Mesodermal cell (in vitro differentiated cells): ENCODE data around the gene TCF25.

Source experiments
- H3K27ac ChIP-seq: 2 replicates; pipeline ENCODE4 v1.7.0; 2013; ENCODE audit warnings: mild to moderate bottlenecking, low read depth, low read length, moderate library complexity; ENCODE audit not compliant: severe bottlenecking
- H3K36me3 ChIP-seq: 2 replicates; pipeline ENCODE4 v1.7.1; 2013; ENCODE audit warnings: mild to moderate bottlenecking, low read length, moderate library complexity; ENCODE audit not compliant: control insufficient read depth, insufficient read depth
- H3K4me1 ChIP-seq: one replicate; pipeline ENCODE4 v1.7.1; 2013; ENCODE audit warnings: mild to moderate bottlenecking, low read length; ENCODE audit not compliant: insufficient read depth, control insufficient read depth, poor library complexity, severe bottlenecking
- H3K4me3 ChIP-seq: 2 replicates; pipeline ENCODE4 v1.7.0; 2013; ENCODE audit warnings: low read length, control low read depth, mild to moderate bottlenecking; ENCODE audit not compliant: insufficient read depth, poor library complexity, severe bottlenecking; ENCODE audit errors: extremely low read depth
- H3K9me3 ChIP-seq: 2 replicates; pipeline ENCODE4 v1.7.1; 2013; ENCODE audit warnings: mild to moderate bottlenecking, low read length, moderate library complexity; ENCODE audit not compliant: control insufficient read depth
- whole genome bisulfite sequencing, 2 experiments: methylation state at CpG; one replicate each; pipeline ENCODE4 v1.1.5; 2013; ENCODE audit warnings: missing lambda C conversion rate in 2 of 2; ENCODE audit not compliant: insufficient coverage in 2 of 2; 5-methylcytosine and 5-hydroxymethylcytosine counted together

TCF25 gene

DNA sequence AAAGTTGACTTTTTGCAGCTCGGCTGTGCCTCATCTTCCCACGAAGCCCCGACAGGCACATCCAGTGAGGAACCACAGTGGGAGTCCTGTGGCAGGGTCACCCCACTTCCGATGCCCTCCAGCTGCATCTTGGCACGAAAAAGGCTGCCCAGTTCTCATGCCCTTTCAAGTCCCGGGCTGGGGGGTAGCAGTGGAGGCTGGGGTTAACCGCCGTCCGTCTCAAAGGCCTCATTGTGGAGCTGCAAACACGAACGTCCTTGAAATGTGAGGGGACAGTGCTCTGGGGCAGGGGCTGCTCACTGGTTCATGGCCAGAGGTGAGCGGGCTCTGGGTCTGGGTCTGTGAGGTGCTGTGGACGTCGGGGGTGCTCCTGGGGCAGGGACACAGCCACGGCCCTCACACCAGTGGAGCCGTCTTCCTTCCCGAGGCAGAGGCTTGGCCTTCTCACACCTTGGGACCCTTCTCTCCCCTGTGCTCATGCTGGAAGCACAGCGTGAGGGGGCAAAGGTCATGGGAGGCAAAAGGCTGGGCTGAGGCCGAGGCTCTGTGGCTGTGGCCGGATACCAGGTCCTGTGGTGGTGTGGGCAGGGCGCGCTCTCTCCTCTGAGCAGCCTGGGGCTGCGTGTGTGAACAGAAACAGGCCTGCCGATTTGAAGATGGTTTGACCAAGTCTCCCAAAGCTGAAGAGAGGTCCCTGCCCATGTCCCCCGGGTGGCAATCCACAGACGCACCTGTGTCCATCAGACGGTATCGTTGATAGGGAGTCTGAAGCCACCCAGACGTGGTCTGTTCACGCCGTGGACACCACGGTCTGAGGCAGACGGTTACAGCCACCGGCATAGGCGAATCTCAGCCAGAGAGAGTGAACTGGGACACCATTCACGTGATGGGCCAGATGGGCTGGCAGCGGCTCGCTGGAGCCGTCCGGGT, 42.2 kb downstream of the TCF25 start:
- H3K4me1 ChIP-seq = peaks cover 25% of the 10 kb centered on the region
- peaks cover 26% of the 10 kb centered on the region for H3K36me3 ChIP-seq
- no peak overlapping the region for H3K27ac ChIP-seq
- WGBS, 2 experiments = 94 to 95% methylated on average over 33 to 35 of the region's 40 CpGs
- no peak overlapping the region for H3K4me3 ChIP-seq
- no peaks in the 10 kb centered on the region for H3K9me3 ChIP-seq

DNA sequence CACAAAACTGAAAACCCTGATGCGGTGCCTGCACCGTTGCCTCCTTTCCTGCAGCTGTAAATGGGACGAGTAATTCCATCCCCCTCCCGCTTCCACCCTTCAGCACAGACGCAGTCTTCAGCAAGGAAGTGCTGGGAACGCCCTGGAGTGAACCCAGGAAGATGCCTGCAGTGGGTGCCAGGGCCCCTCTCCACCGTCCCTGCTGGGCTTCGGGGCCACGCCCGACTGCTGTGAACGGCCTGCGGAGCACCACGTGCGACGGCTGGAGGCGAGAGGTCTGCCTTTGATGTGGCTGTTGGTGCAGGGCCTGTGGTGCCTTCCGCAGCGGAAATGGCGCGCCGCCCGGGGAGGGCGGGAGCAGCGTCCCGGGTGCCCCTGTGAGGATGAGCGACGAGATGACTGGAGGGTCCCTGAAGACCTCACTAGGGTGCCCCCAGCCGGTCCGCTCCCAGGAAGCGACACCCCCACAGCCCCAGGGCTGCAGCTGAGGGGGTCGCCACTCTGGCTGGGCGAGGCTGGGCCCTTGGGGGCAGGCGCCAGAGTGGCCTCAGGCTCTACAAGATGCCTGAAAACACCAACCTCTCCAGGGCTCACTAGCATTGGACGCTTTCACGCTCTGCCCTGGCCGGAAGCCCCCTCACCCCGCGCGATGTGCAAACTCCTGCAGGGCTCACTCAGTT, 44.5 kb downstream of the TCF25 start:
- Histone ChIP-seq H3K4me3 (peak overlapping the region; percentile 31), H3K9me3 (no peaks in the 10 kb centered on the region), H3K36me3 (peaks cover 4% of the 10 kb centered on the region), H3K4me1 (peaks cover 27% of the 10 kb centered on the region), H3K27ac (peak overlapping the region; percentile 72)
- WGBS, 2 experiments = 4 to 5% methylated on average over 25 to 27 of the region's 39 CpGs

DNA sequence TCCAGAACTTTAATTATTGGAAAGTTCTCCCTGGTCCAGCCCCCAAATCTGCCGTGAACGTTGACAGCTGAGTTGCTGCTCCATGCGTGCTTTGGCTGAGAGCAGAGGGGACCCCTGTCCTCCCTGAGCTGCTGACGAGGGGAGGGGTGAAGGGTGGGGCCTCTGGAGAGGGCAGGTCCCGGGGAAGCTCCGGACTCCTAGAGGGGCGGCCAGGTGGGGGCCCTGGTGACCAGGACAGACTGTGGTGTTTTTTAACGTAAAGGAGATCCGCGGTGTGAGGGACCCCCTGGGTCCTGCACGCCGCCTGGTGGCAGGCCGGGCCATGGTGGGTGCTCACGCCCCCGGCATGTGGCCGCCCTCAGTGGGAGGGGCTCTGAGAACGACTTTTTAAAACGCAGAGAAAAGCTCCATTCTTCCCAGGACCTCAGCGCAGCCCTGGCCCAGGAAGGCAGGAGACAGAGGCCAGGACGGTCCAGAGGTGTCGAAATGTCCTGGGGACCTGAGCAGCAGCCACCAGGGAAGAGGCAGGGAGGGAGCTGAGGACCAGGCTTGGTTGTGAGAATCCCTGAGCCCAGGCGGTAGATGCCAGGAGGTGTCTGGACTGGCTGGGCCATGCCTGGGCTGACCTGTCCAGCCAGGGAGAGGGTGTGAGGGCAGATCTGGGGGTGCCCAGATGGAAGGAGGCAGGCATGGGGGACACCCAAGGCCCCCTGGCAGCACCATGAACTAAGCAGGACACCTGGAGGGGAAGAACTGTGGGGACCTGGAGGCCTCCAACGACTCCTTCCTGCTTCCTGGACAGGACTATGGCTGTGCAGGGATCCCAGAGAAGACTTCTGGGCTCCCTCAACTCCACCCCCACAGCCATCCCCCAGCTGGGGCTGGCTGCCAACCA, 45.3 kb downstream of the TCF25 start, which contains the start of gene MC1R:
Gene MC1R (plus strand): TSS at position 410 of the 895 bp plus-strand sequence. CDS start 397 bp downstream, at position 807.
- peaks cover 27% of the 10 kb centered on the region for H3K4me1 ChIP-seq
- H3K4me3 ChIP-seq = peak within 1 kb of the TSS; percentile 31
- no peaks in the 10 kb centered on the region for H3K36me3 ChIP-seq
- peak within 1 kb of the TSS; percentile 72 for H3K27ac ChIP-seq
- H3K9me3 ChIP-seq = no peaks in the 10 kb centered on the region
- 16 to 21% methylated on average over 18 to 23 of the region's 23 CpGs for WGBS, 2 experiments

DNA sequence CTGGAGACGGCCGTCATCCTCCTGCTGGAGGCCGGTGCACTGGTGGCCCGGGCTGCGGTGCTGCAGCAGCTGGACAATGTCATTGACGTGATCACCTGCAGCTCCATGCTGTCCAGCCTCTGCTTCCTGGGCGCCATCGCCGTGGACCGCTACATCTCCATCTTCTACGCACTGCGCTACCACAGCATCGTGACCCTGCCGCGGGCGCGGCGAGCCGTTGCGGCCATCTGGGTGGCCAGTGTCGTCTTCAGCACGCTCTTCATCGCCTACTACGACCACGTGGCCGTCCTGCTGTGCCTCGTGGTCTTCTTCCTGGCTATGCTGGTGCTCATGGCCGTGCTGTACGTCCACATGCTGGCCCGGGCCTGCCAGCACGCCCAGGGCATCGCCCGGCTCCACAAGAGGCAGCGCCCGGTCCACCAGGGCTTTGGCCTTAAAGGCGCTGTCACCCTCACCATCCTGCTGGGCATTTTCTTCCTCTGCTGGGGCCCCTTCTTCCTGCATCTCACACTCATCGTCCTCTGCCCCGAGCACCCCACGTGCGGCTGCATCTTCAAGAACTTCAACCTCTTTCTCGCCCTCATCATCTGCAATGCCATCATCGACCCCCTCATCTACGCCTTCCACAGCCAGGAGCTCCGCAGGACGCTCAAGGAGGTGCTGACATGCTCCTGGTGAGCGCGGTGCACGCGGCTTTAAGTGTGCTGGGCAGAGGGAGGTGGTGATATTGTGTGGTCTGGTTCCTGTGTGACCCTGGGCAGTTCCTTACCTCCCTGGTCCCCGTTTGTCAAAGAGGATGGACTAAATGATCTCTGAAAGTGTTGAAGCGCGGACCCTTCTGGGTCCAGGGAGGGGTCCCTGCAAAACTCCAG, 46.4 kb downstream of the TCF25 start:
- no peaks in the 10 kb centered on the region for H3K36me3 ChIP-seq
- WGBS, 2 experiments = 96% methylated on average over 46 to 49 of the region's 52 CpGs
- no peak overlapping the region for H3K4me3 ChIP-seq
- H3K9me3 ChIP-seq = no peaks in the 10 kb centered on the region
- no peak overlapping the region for H3K27ac ChIP-seq
- H3K4me1 ChIP-seq = peaks cover 27% of the 10 kb centered on the region

DNA sequence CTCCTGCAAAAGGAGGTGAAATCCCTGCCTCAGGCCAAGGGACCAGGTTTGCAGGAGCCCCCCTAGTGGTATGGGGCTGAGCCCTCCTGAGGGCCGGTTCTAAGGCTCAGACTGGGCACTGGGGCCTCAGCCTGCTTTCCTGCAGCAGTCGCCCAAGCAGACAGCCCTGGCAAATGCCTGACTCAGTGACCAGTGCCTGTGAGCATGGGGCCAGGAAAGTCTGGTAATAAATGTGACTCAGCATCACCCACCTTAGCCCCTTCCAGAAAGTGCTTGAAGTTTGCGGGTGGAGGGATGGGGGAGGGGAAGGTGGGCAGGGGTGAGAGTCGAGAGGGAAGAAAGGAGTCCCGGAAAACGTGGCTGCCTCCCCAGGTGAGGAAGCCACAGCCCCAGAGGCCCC, 47.3 kb downstream of the TCF25 start:
- 43 to 61% methylated on average over 3 of the region's 6 CpGs for WGBS, 2 experiments
- Histone ChIP-seq H3K4me3 (no peak overlapping the region), H3K27ac (peak overlapping the region; percentile 99), H3K9me3 (no peaks in the 10 kb centered on the region), H3K36me3 (no peaks in the 10 kb centered on the region), H3K4me1 (peaks cover 27% of the 10 kb centered on the region)

DNA sequence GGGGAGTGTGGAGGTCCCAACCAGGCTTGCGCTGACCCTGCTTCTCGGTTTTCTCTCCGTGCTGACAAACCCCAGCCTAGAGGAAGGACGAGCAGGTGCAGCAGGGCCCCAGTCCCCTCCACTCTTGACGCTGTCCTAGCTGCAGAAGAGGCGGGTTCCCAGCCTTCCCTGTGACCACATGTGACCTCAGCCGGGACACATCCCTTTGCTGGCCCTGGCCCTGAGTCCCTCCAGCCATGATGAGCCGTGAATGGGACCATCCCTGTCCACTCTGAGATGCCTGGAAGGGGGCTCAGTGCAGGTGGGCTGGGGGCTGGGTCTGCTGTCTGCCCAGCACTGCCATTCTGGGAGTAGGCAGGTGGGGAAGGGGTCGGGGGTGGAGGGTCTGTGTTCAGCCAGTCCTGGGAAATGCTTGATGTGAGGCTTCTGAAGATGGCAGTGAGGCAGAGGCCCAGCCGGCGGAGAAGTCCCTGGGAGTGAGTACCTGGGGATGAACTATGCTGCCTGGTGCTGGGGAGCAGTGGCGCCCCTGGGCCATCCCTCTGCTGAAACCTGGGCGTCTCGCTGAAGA, 47.8 kb downstream of the TCF25 start:
- H3K4me3 ChIP-seq = peak overlapping the region; percentile 81
- peaks cover 27% of the 10 kb centered on the region for H3K4me1 ChIP-seq
- WGBS, 2 experiments = 52 to 57% methylated on average over 12 to 13 of the region's 14 CpGs
- H3K9me3 ChIP-seq = no peaks in the 10 kb centered on the region
- H3K36me3 ChIP-seq = no peaks in the 10 kb centered on the region
- H3K27ac ChIP-seq = peak overlapping the region; percentile 99

DNA sequence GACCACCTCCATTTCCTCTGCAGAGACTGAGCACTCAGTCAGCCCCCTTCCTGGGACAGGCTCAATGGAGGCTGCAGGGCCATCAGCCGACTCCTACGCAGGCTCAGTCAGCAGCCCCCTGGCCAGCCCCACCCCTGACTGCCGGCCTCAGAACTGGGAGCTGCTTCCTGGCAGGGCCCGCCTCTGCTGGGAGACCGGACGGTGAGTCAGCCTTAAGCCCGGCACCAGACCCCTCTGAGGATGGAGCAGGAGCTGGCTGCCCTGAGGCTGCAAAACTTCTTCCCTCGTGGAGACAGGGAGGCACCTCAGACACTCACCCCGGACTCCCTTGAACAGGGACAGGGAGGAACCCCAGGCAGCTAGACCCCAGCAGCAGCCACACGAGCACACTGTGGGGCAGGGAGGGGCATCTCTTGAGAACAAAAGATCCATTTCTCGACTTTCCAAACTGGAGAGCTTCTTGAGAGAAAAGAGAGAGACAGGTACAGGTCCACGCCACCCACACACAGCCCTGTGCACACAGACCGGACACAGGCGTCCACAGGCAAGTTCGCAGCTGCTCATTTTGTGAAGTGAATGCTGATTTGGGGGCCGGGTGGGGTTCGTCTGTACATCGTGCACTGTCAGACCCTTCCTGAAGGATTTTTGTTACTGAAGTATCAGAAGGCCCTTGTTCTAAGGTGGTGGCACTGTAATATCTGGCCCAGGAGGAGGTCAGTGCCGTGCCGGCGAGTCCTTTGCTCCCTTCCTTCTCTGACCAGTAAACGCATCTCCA, 48.5 kb downstream of the TCF25 start:
- Histone ChIP-seq H3K4me1 (peaks cover 27% of the 10 kb centered on the region), H3K27ac (peak overlapping the region; percentile 99), H3K36me3 (peaks cover 3% of the 10 kb centered on the region), H3K9me3 (no peaks in the 10 kb centered on the region), H3K4me3 (peak overlapping the region; percentile 81)
- WGBS, 2 experiments = 3 to 6% methylated on average over 15 to 18 of the region's 22 CpGs

DNA sequence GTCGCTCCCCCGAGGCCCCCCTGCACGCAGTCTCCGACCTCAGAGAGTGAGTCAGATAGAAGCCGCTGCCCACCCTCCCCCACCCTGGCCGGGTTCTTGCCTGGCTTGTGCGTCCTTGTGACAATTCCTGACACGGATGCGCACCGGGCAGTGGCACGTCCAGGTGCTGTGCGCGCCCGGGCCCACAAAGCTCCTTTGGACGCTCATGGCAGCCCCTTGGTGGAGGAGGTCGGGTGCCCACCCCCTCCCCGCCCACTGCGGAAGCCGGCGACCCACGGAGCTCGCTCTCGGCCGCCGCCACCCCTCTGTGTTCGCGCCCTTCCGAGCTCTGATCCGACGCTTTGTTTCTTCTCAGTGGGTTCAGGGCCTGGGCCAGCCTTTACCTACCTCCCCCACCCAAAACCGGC, 49.1 kb downstream of the TCF25 start:
- no peaks in the 10 kb centered on the region for H3K9me3 ChIP-seq
- H3K4me1 ChIP-seq = peaks cover 27% of the 10 kb centered on the region
- peak overlapping the region; percentile 99 for H3K27ac ChIP-seq
- 0% methylated on average over 23 of the region's 31 CpGs for WGBS, 2 experiments
- peak overlapping the region; percentile 81 for H3K4me3 ChIP-seq
- H3K36me3 ChIP-seq = peaks cover 8% of the 10 kb centered on the region
